HT1080 (cell line): ENCODE data around the gene DGKQ. TPM values are rescaled to one million over a fixed set of nuclear protein-coding genes. Genes with fewer than 3 reads are reported as not detected.

Experiments used
- DNase-seq: peaks from one replicate; pipeline ENCODE4 v3.0.0-alpha.2; 2015; ENCODE audit warnings: low read depth
- total RNA-seq: library from RNA; depleted of rRNA; stranded (reverse); fragments of >200 nt; shearing (Covaris generic); gene quantifications from 2 replicates; pipeline ENCODE4 v1.2.3, GENCODE V29; 2014; rRNA removed

DGKQ gene
- total RNA-seq, 1 experiment from 2014 or later, result 11.5 TPM

DNA sequence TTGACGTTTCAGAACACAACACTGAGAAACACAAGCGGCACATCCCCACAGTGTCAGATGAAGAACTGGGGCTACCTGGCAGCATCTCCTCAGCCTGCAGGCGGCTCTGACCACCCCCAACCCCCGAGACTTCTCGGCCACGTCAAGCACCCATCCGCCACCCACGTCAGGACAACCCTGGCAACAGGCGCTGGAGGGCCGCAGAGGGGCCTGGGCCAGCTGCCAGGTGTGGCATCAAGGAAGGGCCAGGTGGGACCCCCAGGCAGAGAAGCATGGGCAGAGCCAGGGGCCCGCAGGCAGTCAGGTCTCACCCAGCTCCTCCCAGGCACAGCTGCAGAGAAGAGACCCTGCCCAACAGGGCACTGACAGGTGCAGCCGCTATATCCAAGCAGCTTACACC lies 63.5 kb downstream of the DGKQ start:
- no peak for DNase-seq

DNA sequence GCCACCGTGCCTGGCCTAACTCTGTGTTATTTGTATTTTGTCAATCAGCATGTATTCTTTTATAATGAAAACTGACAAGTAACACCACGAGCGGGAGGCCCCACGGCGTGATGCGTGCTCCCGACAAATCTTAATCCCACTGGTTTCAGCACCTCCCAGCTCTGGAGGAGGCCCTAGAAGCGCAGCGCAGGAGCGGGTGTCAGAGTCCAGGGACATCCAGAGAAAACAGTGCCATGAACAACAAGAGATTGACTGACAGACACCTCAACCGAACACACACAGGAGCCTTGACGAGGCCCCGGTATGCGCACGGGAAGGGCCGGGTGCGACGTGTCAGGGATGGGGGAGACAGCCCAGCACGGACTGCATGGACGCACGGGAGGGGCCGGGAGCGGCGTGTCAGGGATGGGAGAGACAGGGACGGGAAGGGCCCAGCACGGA lies 64.2 kb downstream of the DGKQ start:
- no peak for DNase-seq

Other genes with a start within 250 kb of the DGKQ start
- gene CPLX1, start 147.4 kb downstream of the DGKQ start, total RNA-seq, result not detected in 2 replicates
- gene GAK, start 41.3 kb downstream of the DGKQ start, total RNA-seq, result 101 and 121 TPM in 2 replicates
- gene TMEM175, start 41.1 kb downstream of the DGKQ start, total RNA-seq, result 23.1 and 25.7 TPM in 2 replicates
- gene IDUA, start 13.5 kb upstream of the DGKQ start, total RNA-seq, result 8.2 and 10.1 TPM in 2 replicates
- gene SLC26A1, start 19.8 kb upstream of the DGKQ start, total RNA-seq, result 0.13 and 0.27 TPM in 2 replicates
- 49.4 and 62.9 TPM in 2 replicates for gene FGFRL1, start 38.1 kb upstream of the DGKQ start, total RNA-seq
- not detected in 2 replicates for gene RNF212, start 140.0 kb upstream of the DGKQ start, total RNA-seq
- gene SPON2, start 199.0 kb upstream of the DGKQ start, total RNA-seq, result 0.20 TPM in 1 of 2 replicates, not detected in the other